ENCODE measurements around the gene GPR63.

Gene GPR63

GRCh38 chr6:96816301-96816817 is 20.9 kb downstream of the GPR63 start:
- DNase-seq: no peak

GRCh38 chr6:96814625-96815024 is 22.7 kb downstream of the GPR63 start:
- DNase-seq: no peak

GRCh38 chr6:96812077-96812703 is 25.1 kb downstream of the GPR63 start:
- no peak for DNase-seq

- DNase-seq: no peak
These were observed 25.6 kb downstream of the GPR63 start for GRCh38 chr6:96811670-96812069.

GRCh38 chr6:96811136-96811535 is 26.1 kb downstream of the GPR63 start:
- no peak for DNase-seq

- DNase-seq: no peak
These were observed 28.2 kb downstream of the GPR63 start for GRCh38 chr6:96809119-96809518.

- DNase-seq: no peak
These were observed 34.2 kb downstream of the GPR63 start for GRCh38 chr6:96803106-96803481.

GRCh38 chr6:96795481-96795880 is 41.8 kb downstream of the GPR63 start:
- DNase-seq: no peak

GRCh38 chr6:96794980-96795379 is 42.3 kb downstream of the GPR63 start:
- no peak for DNase-seq

- no peak for DNase-seq
These were observed 44.6 kb downstream of the GPR63 start for GRCh38 chr6:96792561-96793190.

GRCh38 chr6:96789871-96790270 is 47.4 kb downstream of the GPR63 start:
- DNase-seq: no peak

GRCh38 chr6:96787846-96788580 is 49.3 kb downstream of the GPR63 start:
- no peak for DNase-seq

- DNase-seq: no peak
These were observed 50.9 kb downstream of the GPR63 start for GRCh38 chr6:96786336-96786735.

- DNase-seq: no peak
These were observed 52.6 kb downstream of the GPR63 start for GRCh38 chr6:96784650-96785049.

- DNase-seq: no peak
These were observed 54.0 kb downstream of the GPR63 start for GRCh38 chr6:96783307-96783706.

- DNase-seq: no peak
These were observed 55.7 kb downstream of the GPR63 start for GRCh38 chr6:96781557-96781956.

GRCh38 chr6:96777113-96777512 is 60.2 kb downstream of the GPR63 start:
- DNase-seq: no peak

GRCh38 chr6:96775727-96776400 is 61.4 kb downstream of the GPR63 start:
- DNase-seq: no peak

- DNase-seq: no peak
These were observed 70.5 kb downstream of the GPR63 start for GRCh38 chr6:96766769-96767168.

GRCh38 chr6:96762599-96762998 is 74.7 kb downstream of the GPR63 start:
- DNase-seq: no peak

- no peak for DNase-seq
These were observed 75.5 kb downstream of the GPR63 start for GRCh38 chr6:96761794-96762193.

GRCh38 chr6:96760153-96760687 is 77.1 kb downstream of the GPR63 start:
- DNase-seq: no peak

- DNase-seq: no peak
These were observed 82.2 kb downstream of the GPR63 start for GRCh38 chr6:96755096-96755495.

All from activated CD4-positive, alpha-beta T cell treated with anti-CD3 and anti-CD28 coated beads, Interleukin-2, amount 50 U/mL, for 4 hours (primary cell).